Fibroblast of villous mesenchyme (primary cell): ENCODE results near the gene CPAMD8. TPM values are rescaled to one million over a fixed set of nuclear protein-coding genes. Genes with fewer than 3 reads are reported as not detected.

Experiments used
- DNase-seq: peaks from one replicate; pipeline ENCODE4 v3.0.0-alpha.2; 2010; ENCODE audit warnings: low read depth
- H3K4me3 ChIP-seq: 2 replicates; pipeline ENCODE4 v1.5.1; 2011; ENCODE audit warnings: low read depth, mild to moderate bottlenecking, low read length
- CTCF ChIP-seq: IDR thresholded peaks from 2 replicates; pipeline ENCODE4 v1.5.1; 2012; ENCODE audit warnings: low read depth, mild to moderate bottlenecking, low read length; ENCODE audit not compliant: insufficient read depth
- total RNA-seq: library from RNA; depleted of rRNA; stranded (reverse); fragments of >200 nt; gene quantifications from 2 replicates; pipeline ENCODE4 v1.2.3, GENCODE V29; 2012

The CPAMD8 gene
- total RNA-seq, 1 donor = 0.43 TPM

- TF ChIP-seq CTCF = no peak
Measured at GRCh38 chr19:17058236-17058635, 31.6 kb upstream of the CPAMD8 start.

GRCh38 chr19:17055636-17056035 lies 29.0 kb upstream of the CPAMD8 start:
- no peak for TF ChIP-seq CTCF
- H3K4me3 ChIP-seq = no peak overlapping the region
- DNase-seq = no peak

More at GRCh38 chr19:17058236-17058635, 31.6 kb upstream of the CPAMD8 start:
- no peak for DNase-seq
- no peak overlapping the region for H3K4me3 ChIP-seq

GRCh38 chr19:17054746-17055145 lies 28.1 kb upstream of the CPAMD8 start:
- DNase-seq = no peak
- H3K4me3 ChIP-seq = no peak overlapping the region
- no peak for TF ChIP-seq CTCF

- DNase-seq = peak; percentile 57
- peak; percentile 68 for TF ChIP-seq CTCF
- no peak overlapping the region for H3K4me3 ChIP-seq
Measured at GRCh38 chr19:17052439-17052838, 25.8 kb upstream of the CPAMD8 start.

- peak; percentile 51 for DNase-seq
- no peak for TF ChIP-seq CTCF
- H3K4me3 ChIP-seq = no peak overlapping the region
Measured at GRCh38 chr19:17049711-17050280, 23.2 kb upstream of the CPAMD8 start.

- no peak for DNase-seq
- TF ChIP-seq CTCF = no peak
- H3K4me3 ChIP-seq = no peak overlapping the region
Measured at GRCh38 chr19:17048885-17049453, 22.4 kb upstream of the CPAMD8 start.
